ENCODE results near the gene KSR1. TPM values are rescaled to one million over a fixed set of nuclear protein-coding genes. Genes with fewer than 3 reads are reported as not detected.
A peak's percentile ranks its signal among the peaks of the same experiment; 100 is the strongest.

Gene KSR1
- total and polyA plus RNA-seq, 9 of the 15 experiments (the other 6 are each of a cell fraction or from before 2014, with no cell fraction given) = 1.4 to 51.7 (median 18.4) TPM

- TF ChIP-seq ID3 (CRISPR knock-in tag; IDR thresholded peaks at IDR 0.05) (no peak), ID3 (tag; IDR thresholded peaks at IDR 0.05) (no peak), ZFP1 (CRISPR knock-in tag; IDR thresholded peaks at IDR 0.05) (no peak), PHTF2 (CRISPR knock-in tag; IDR thresholded peaks at IDR 0.05) (no peak), SMC3 (conservative IDR thresholded peaks at IDR 0.05; ENCODE audit: insufficient read depth, low read depth, low read length) (no peak), NKRF (IDR thresholded peaks at IDR 0.05; ENCODE audit: borderline replicate concordance) (no peak), IFI16 (CRISPR knock-in tag; IDR thresholded peaks at IDR 0.05) (no peak), NR2C2 (CRISPR knock-in tag; IDR thresholded peaks at IDR 0.05) (no peak), NR2C2 (tag; IDR thresholded peaks at IDR 0.05) (no peak), PHB2 (IDR thresholded peaks at IDR 0.05; ENCODE audit: low read depth) (no peak), SRSF1 (IDR thresholded peaks at IDR 0.05; ENCODE audit: low read depth, low read length) (no peak), ZNF766 (CRISPR knock-in tag; conservative IDR thresholded peaks at IDR 0.05) (no peak), TCF7L2 (IDR thresholded peaks at IDR 0.05; ENCODE audit: low read depth, low read length) (no peak; the same call in 1 of the 2 replicates), ZNF584 (CRISPR knock-in tag; IDR thresholded peaks at IDR 0.05; ENCODE audit: low read depth) (no peak), BCOR (IDR thresholded peaks at IDR 0.05) (no peak), CHD1 (IDR thresholded peaks at IDR 0.05; ENCODE audit: low read length) (no peak), BRD4 (IDR thresholded peaks at IDR 0.05) (no peak), PTBP1 (IDR thresholded peaks at IDR 0.05; ENCODE audit: low read depth, low read length) (no peak), ETV5 (CRISPR knock-in tag; IDR thresholded peaks at IDR 0.05; ENCODE audit: low read depth) (no peak), EP300 (IDR thresholded peaks at IDR 0.05; ENCODE audit: low read length) (peak; percentile 80)
- TF ChIP-seq, protein P1, sequence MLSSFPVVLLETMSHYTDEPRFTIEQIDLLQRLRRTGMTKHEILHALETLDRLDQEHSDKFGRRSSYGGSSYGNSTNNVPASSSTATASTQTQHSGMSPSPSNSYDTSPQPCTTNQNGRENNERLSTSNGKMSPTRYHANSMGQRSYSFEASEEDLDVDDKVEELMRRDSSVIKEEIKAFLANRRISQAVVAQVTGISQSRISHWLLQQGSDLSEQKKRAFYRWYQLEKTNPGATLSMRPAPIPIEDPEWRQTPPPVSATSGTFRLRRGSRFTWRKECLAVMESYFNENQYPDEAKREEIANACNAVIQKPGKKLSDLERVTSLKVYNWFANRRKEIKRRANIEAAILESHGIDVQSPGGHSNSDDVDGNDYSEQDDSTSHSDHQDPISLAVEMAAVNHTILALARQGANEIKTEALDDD (IDR thresholded peaks at IDR 0.05) = peak; percentile 36; the same call in 1 of the 2 replicates
- TF ChIP-seq, protein P2, sequence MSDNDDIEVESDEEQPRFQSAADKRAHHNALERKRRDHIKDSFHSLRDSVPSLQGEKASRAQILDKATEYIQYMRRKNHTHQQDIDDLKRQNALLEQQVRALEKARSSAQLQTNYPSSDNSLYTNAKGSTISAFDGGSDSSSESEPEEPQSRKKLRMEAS (CRISPR knock-in tag; IDR thresholded peaks at IDR 0.05) = no peak
- TF ChIP-seq, protein P3, sequence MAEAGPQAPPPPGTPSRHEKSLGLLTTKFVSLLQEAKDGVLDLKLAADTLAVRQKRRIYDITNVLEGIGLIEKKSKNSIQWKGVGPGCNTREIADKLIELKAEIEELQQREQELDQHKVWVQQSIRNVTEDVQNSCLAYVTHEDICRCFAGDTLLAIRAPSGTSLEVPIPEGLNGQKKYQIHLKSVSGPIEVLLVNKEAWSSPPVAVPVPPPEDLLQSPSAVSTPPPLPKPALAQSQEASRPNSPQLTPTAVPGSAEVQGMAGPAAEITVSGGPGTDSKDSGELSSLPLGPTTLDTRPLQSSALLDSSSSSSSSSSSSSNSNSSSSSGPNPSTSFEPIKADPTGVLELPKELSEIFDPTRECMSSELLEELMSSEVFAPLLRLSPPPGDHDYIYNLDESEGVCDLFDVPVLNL (CRISPR knock-in tag; IDR thresholded peaks at IDR 0.05; ENCODE audit: low read depth) = no peak
Measured at GRCh38 chr17:27544350-27545131, 88.3 kb downstream of the KSR1 start (continued).
